ENCODE data around the gene CNGA2.

CNGA2 gene

GRCh38 chrX:151710457-151710856, 24.1 kb upstream of the CNGA2 start:
- Histone ChIP-seq H3F3A (ENCODE audit: insufficient read depth) (no peaks in the 10 kb centered on the region), H3K9me2 (replicated peaks; ENCODE audit: insufficient read depth, low read length) (no peaks in the 10 kb centered on the region), H3K9me3 (ENCODE audit: insufficient read depth, low read length) (no peaks in the 10 kb centered on the region), H3K36me3 (ENCODE audit: low read length) (no peaks in the 10 kb centered on the region), H3K27me3 (ENCODE audit: low read length) (no peaks in the 10 kb centered on the region), H3K4me2 (ENCODE audit: low read depth, low read length, poor library complexity, severe bottlenecking) (no peak overlapping the region), H3K27ac (ENCODE audit: low read depth, low read length) (no peak overlapping the region), H4K20me1 (ENCODE audit: low read depth, low read length) (no peaks in the 10 kb centered on the region), H2AFZ (ENCODE audit: low read depth, low read length, severe bottlenecking) (no peak overlapping the region), H3K79me2 (ENCODE audit: insufficient read depth, low read length) (no peaks in the 10 kb centered on the region), H3K9ac (ENCODE audit: low read length) (no peak overlapping the region), H3K4me3 (ENCODE audit: insufficient read depth, low read length, poor library complexity, severe bottlenecking) (no peak overlapping the region)
- no peak for TF ChIP-seq EZH2phosphoT487 (conservative IDR thresholded peaks at IDR 0.05; ENCODE audit: low read length)
- TF ChIP-seq CTCF (IDR thresholded peaks at IDR 0.05; ENCODE audit: insufficient read depth, low read length, poor library complexity, severe bottlenecking): no peak

DNA sequence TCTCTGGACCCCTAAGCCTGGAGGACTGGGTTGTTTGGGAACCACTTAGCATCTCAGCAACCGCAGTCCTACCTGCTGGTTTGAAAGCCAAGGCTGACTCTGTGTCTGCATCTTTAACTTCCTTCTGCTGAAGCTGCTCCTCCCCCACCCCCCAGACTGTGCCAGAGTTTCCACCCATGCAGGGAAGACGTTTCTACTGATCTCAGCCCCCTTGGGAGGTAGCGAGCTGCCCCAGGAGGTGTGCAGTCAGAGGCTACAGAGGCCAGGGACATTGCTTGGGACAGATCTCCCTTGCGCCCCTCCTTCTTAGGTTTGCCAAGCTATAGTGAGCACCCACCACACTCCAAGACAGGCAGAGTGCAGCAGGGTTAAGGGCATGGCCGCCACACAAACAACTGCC, 23.4 kb upstream of the CNGA2 start:
- H3K9ac ChIP-seq (ENCODE audit: low read length): no peak overlapping the region
- no peaks in the 10 kb centered on the region for H3K79me2 ChIP-seq (ENCODE audit: insufficient read depth, low read length)
- no peak overlapping the region for H3K4me2 ChIP-seq (ENCODE audit: low read depth, low read length, poor library complexity, severe bottlenecking)
- H3K9me2 ChIP-seq (replicated peaks; ENCODE audit: insufficient read depth, low read length): no peaks in the 10 kb centered on the region
- TF ChIP-seq CTCF (IDR thresholded peaks at IDR 0.05; ENCODE audit: insufficient read depth, low read length, poor library complexity, severe bottlenecking): no peak
- no peak for TF ChIP-seq EZH2phosphoT487 (conservative IDR thresholded peaks at IDR 0.05; ENCODE audit: low read length)
- no peak overlapping the region for H2AFZ ChIP-seq (ENCODE audit: low read depth, low read length, severe bottlenecking)
- H3K4me3 ChIP-seq (ENCODE audit: insufficient read depth, low read length, poor library complexity, severe bottlenecking): no peak overlapping the region
- no peaks in the 10 kb centered on the region for H3F3A ChIP-seq (ENCODE audit: insufficient read depth)
- H3K9me3 ChIP-seq (ENCODE audit: insufficient read depth, low read length): no peaks in the 10 kb centered on the region
- H3K27me3 ChIP-seq (ENCODE audit: low read length): no peaks in the 10 kb centered on the region
- H4K20me1 ChIP-seq (ENCODE audit: low read depth, low read length): no peaks in the 10 kb centered on the region
- H3K36me3 ChIP-seq (ENCODE audit: low read length): no peaks in the 10 kb centered on the region
- H3K27ac ChIP-seq (ENCODE audit: low read depth, low read length): no peak overlapping the region

- H4K20me1 ChIP-seq (ENCODE audit: low read depth, low read length): no peaks in the 10 kb centered on the region
- H3K79me2 ChIP-seq (ENCODE audit: insufficient read depth, low read length): no peaks in the 10 kb centered on the region
- H3K4me3 ChIP-seq (ENCODE audit: insufficient read depth, low read length, poor library complexity, severe bottlenecking): no peak overlapping the region
- no peaks in the 10 kb centered on the region for H3K27me3 ChIP-seq (ENCODE audit: low read length)
- H3K9me3 ChIP-seq (ENCODE audit: insufficient read depth, low read length): no peaks in the 10 kb centered on the region
- no peak overlapping the region for H2AFZ ChIP-seq (ENCODE audit: low read depth, low read length, severe bottlenecking)
- no peak overlapping the region for H3K4me2 ChIP-seq (ENCODE audit: low read depth, low read length, poor library complexity, severe bottlenecking)
- TF ChIP-seq CTCF (IDR thresholded peaks at IDR 0.05; ENCODE audit: insufficient read depth, low read length, poor library complexity, severe bottlenecking): no peak
- no peak for TF ChIP-seq EZH2phosphoT487 (conservative IDR thresholded peaks at IDR 0.05; ENCODE audit: low read length)
- H3K36me3 ChIP-seq (ENCODE audit: low read length): no peaks in the 10 kb centered on the region
- H3K27ac ChIP-seq (ENCODE audit: low read depth, low read length): no peak overlapping the region
- no peaks in the 10 kb centered on the region for H3F3A ChIP-seq (ENCODE audit: insufficient read depth)
- H3K9ac ChIP-seq (ENCODE audit: low read length): no peak overlapping the region
- H3K9me2 ChIP-seq (replicated peaks; ENCODE audit: insufficient read depth, low read length): no peaks in the 10 kb centered on the region
Observed at GRCh38 chrX:151711787-151712186, 22.8 kb upstream of the CNGA2 start.

GRCh38 chrX:151712253-151712652, 22.3 kb upstream of the CNGA2 start:
- Histone ChIP-seq H3K27me3 (ENCODE audit: low read length) (no peaks in the 10 kb centered on the region), H2AFZ (ENCODE audit: low read depth, low read length, severe bottlenecking) (no peak overlapping the region), H3K27ac (ENCODE audit: low read depth, low read length) (no peak overlapping the region), H3K79me2 (ENCODE audit: insufficient read depth, low read length) (no peaks in the 10 kb centered on the region), H3K36me3 (ENCODE audit: low read length) (no peaks in the 10 kb centered on the region), H3K4me3 (ENCODE audit: insufficient read depth, low read length, poor library complexity, severe bottlenecking) (no peak overlapping the region), H3K9me3 (ENCODE audit: insufficient read depth, low read length) (no peaks in the 10 kb centered on the region), H3F3A (ENCODE audit: insufficient read depth) (no peaks in the 10 kb centered on the region), H4K20me1 (ENCODE audit: low read depth, low read length) (no peaks in the 10 kb centered on the region), H3K9ac (ENCODE audit: low read length) (no peak overlapping the region), H3K4me2 (ENCODE audit: low read depth, low read length, poor library complexity, severe bottlenecking) (no peak overlapping the region), H3K9me2 (replicated peaks; ENCODE audit: insufficient read depth, low read length) (no peaks in the 10 kb centered on the region)
- TF ChIP-seq EZH2phosphoT487 (conservative IDR thresholded peaks at IDR 0.05; ENCODE audit: low read length) (no peak), CTCF (IDR thresholded peaks at IDR 0.05; ENCODE audit: insufficient read depth, low read length, poor library complexity, severe bottlenecking) (no peak)
